Measurements from ENCODE around the gene ZDHHC18.
A peak's percentile ranks its signal among the peaks of the same experiment; 100 is the strongest.
"Not testable (repeated sequence)": the region's sequence is repeated elsewhere in the genome, so short reads cannot be mapped to it uniquely, and the experiment has no call there.

Gene ZDHHC18

DNA sequence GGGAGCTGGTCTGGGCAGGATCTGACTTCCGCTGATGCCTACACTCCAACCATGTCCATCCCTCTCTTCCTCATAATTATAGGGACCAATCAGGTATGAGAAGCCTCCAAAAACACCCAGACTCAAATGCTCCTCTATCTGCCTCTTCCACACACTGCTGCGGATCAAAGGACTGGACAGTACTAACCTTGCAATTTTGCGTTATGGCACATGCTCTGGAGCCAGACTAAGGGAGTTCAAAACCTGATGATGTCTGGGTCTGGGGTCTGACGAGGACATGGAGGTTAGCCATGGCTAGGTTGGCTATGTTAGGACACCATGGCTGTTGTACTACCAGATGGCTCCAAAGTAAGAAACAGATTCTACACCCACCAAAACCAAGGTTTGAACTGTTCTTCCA lies 53.3 kb downstream of the ZDHHC18 start:
- H3K27ac ChIP-seq (ENCODE audit: low read depth, low read length): no peak overlapping the region
- peaks cover 3% of the 10 kb centered on the region for H3K79me1 ChIP-seq (ENCODE audit: low read length)
- WGBS (ENCODE audit: extremely low coverage, insufficient coverage, insufficient read length): no CpG with 5 or more reads among the region's 4 CpGs
- no peak overlapping the region for H4K12ac ChIP-seq (ENCODE audit: low read depth, low read length)
- no peak overlapping the region for H2AK5ac ChIP-seq (ENCODE audit: low read length)
- H2BK120ac ChIP-seq (ENCODE audit: insufficient read depth, low read length, poor library complexity): no peak overlapping the region
- no peak overlapping the region for H3K4me3 ChIP-seq (ENCODE audit: low read depth, low read length)
- no peak overlapping the region for H3K23ac ChIP-seq (ENCODE audit: low read length)
- H4K91ac ChIP-seq (ENCODE audit: low read depth, low read length): no peak overlapping the region
- no peaks in the 10 kb centered on the region for H3K79me2 ChIP-seq (ENCODE audit: control insufficient read depth, insufficient read depth, low read length, poor library complexity)
- no peak overlapping the region for H3K18ac ChIP-seq (ENCODE audit: low read length)
- H3K4me2 ChIP-seq (ENCODE audit: low read length): no peak overlapping the region
- DNase-seq: no peak
- no peak overlapping the region for H4K8ac ChIP-seq (ENCODE audit: low read depth, low read length)
- H3K9ac ChIP-seq (ENCODE audit: low read length): no peak overlapping the region
- no peak overlapping the region for H3K14ac ChIP-seq (ENCODE audit: low read length)
- peaks cover 0 to 5% of the 10 kb centered on the region in 2 experiments for H3K4me1 ChIP-seq (ENCODE audit: control insufficient read depth in 1 of 2, insufficient read depth in 2 of 2, low read length in 2 of 2)
- no peaks in the 10 kb centered on the region for H3K27me3 ChIP-seq (ENCODE audit: insufficient read depth, low read length)
- H2AFZ ChIP-seq (ENCODE audit: insufficient read depth, low read length, poor library complexity): no peak overlapping the region
- no peak overlapping the region for H2BK12ac ChIP-seq (ENCODE audit: low read length)
- H2BK5ac ChIP-seq (ENCODE audit: low read depth, low read length, poor library complexity): no peak overlapping the region
- H3K4ac ChIP-seq (ENCODE audit: low read depth, low read length): no peak overlapping the region
- no peaks in the 10 kb centered on the region for H3K9me3 ChIP-seq (ENCODE audit: insufficient read depth, low read depth, low read length)
- H3K36me3 ChIP-seq (ENCODE audit: control insufficient read depth in 1 of 2, insufficient read depth in 2 of 2, low read length in 2 of 2): peaks cover 41 to 65% of the 10 kb centered on the region in 2 experiments

DNA sequence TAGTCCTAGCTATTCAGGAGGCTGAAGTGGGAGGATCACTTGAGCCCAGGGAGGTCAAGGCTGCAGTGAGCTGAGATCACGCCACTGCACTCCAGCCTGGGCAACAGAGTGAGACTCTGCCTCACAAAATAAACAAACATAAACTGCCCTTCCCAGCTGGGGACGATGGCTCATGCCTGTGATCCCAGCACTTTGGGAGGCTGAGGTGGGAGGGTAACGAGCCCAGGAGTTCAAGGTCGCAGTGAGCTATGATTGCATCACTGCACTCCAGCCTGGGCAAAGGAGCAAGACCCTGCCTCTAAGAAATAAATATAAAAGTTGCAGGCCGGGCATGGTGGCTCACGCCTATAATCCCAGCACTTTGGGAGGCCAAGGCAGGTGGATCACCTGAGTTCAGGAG lies 55.1 kb downstream of the ZDHHC18 start:
- H3K9ac ChIP-seq (ENCODE audit: low read length); H3K79me1 ChIP-seq (ENCODE audit: low read length); H4K8ac ChIP-seq (ENCODE audit: low read depth, low read length); H3K4me2 ChIP-seq (ENCODE audit: low read length); H3K14ac ChIP-seq (ENCODE audit: low read length); H2BK12ac ChIP-seq (ENCODE audit: low read length); H3K27ac ChIP-seq (ENCODE audit: low read depth, low read length); H2AK5ac ChIP-seq (ENCODE audit: low read length); DNase-seq; H2AFZ ChIP-seq (ENCODE audit: insufficient read depth, low read length, poor library complexity); H3K23ac ChIP-seq (ENCODE audit: low read length); H2BK5ac ChIP-seq (ENCODE audit: low read depth, low read length, poor library complexity); H3K4ac ChIP-seq (ENCODE audit: low read depth, low read length); H3K9me3 ChIP-seq (ENCODE audit: insufficient read depth, low read depth, low read length); H3K18ac ChIP-seq (ENCODE audit: low read length); H3K4me3 ChIP-seq (ENCODE audit: low read depth, low read length); H4K91ac ChIP-seq (ENCODE audit: low read depth, low read length); H3K27me3 ChIP-seq (ENCODE audit: insufficient read depth, low read length); H3K4me1 ChIP-seq (ENCODE audit: control insufficient read depth in 1 of 2, insufficient read depth in 2 of 2, low read length in 2 of 2); H2BK120ac ChIP-seq (ENCODE audit: insufficient read depth, low read length, poor library complexity); H3K79me2 ChIP-seq (ENCODE audit: control insufficient read depth, insufficient read depth, low read length, poor library complexity); H4K12ac ChIP-seq (ENCODE audit: low read depth, low read length): not testable (repeated sequence)
- peaks cover 52 to 77% of the 10 kb centered on the region in 2 experiments for H3K36me3 ChIP-seq (ENCODE audit: control insufficient read depth in 1 of 2, insufficient read depth in 2 of 2, low read length in 2 of 2)
- WGBS (ENCODE audit: extremely low coverage, insufficient coverage, insufficient read length): no CpG with 5 or more reads among the region's 6 CpGs

DNA sequence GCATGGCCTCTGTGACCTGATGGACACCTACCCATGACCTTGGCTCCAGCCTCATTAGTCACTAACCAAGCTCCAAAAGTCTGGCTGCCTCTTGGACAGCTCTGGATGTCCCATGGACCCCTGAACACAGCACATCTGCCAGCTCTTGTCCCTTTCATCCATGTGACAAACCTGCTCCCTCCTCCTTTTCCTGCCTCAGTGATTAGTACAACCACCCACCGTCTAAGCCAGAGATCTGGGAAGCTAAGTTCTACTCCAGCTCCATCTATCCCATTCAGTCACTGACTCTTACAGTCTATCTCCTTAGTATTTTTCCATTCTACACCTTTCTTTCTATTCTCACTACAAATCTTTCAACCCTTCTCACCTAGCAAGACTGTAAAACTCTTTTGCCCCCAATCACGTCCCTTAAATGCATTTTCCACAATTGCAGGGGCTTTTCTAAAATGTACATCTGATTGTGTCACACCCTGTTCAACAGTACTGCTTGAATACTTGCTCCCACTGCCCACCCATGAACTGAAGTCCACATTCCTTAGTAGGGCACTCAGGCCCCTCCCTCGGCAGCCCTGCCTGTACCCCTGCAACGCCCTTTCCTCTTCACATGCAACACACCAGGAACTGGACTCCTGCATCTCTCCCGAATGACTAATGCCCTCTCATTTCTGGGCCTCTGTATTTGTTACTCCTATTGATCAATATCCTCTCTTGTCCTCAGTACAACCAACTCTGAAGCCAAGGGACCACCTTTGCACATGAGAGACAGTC lies 56.4 kb downstream of the ZDHHC18 start:
- no peak overlapping the region for H3K23ac ChIP-seq (ENCODE audit: low read length)
- H2AFZ ChIP-seq (ENCODE audit: insufficient read depth, low read length, poor library complexity): no peak overlapping the region
- H3K36me3 ChIP-seq (ENCODE audit: control insufficient read depth in 1 of 2, insufficient read depth in 2 of 2, low read length in 2 of 2): peaks cover 47 to 70% of the 10 kb centered on the region in 2 experiments
- no peak overlapping the region for H2BK12ac ChIP-seq (ENCODE audit: low read length)
- H3K4me3 ChIP-seq (ENCODE audit: low read depth, low read length): no peak overlapping the region
- no peak overlapping the region for H4K12ac ChIP-seq (ENCODE audit: low read depth, low read length)
- peaks cover 2% of the 10 kb centered on the region for H3K9me3 ChIP-seq (ENCODE audit: insufficient read depth, low read depth, low read length)
- no peak overlapping the region for H2BK120ac ChIP-seq (ENCODE audit: insufficient read depth, low read length, poor library complexity)
- no peak overlapping the region for H2BK5ac ChIP-seq (ENCODE audit: low read depth, low read length, poor library complexity)
- no peak overlapping the region for H4K91ac ChIP-seq (ENCODE audit: low read depth, low read length)
- H4K8ac ChIP-seq (ENCODE audit: low read depth, low read length): no peak overlapping the region
- H3K79me1 ChIP-seq (ENCODE audit: low read length): no peaks in the 10 kb centered on the region
- H3K18ac ChIP-seq (ENCODE audit: low read length): no peak overlapping the region
- no peak overlapping the region for H3K4me2 ChIP-seq (ENCODE audit: low read length)
- no peaks in the 10 kb centered on the region for H3K79me2 ChIP-seq (ENCODE audit: control insufficient read depth, insufficient read depth, low read length, poor library complexity)
- no peak for DNase-seq
- no peak overlapping the region for H2AK5ac ChIP-seq (ENCODE audit: low read length)
- no peak overlapping the region for H3K14ac ChIP-seq (ENCODE audit: low read length)
- no peak overlapping the region for H3K27ac ChIP-seq (ENCODE audit: low read depth, low read length)
- 100% methylated on average over 1 of the region's 5 CpGs for WGBS (ENCODE audit: extremely low coverage, insufficient coverage, insufficient read length)
- H3K4ac ChIP-seq (ENCODE audit: low read depth, low read length): no peak overlapping the region
- no peaks in the 10 kb centered on the region for H3K4me1 ChIP-seq (ENCODE audit: control insufficient read depth in 1 of 2, insufficient read depth in 2 of 2, low read length in 2 of 2)
- H3K27me3 ChIP-seq (ENCODE audit: insufficient read depth, low read length): no peaks in the 10 kb centered on the region
- no peak overlapping the region for H3K9ac ChIP-seq (ENCODE audit: low read length)

DNA sequence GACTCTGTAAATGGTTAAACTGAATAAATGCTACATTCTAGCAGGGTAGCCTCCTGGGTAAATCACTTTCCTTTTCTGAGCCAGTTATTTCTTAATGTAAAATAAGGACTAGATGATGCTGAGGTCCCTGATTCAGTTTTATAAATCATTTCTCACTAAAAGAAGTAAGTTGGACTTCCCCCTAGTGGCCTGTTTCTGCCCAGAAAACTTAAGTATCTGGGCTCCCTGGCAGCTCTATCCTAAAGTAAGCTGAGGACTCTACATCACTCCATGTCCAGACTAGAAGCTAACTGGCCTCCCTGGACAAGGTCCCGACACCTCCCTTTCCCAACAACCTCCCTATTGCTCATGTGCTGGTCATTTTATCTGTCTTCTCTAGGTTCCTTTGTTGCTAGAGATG lies 60.6 kb downstream of the ZDHHC18 start:
- no peak overlapping the region for H4K91ac ChIP-seq (ENCODE audit: low read depth, low read length)
- H3K36me3 ChIP-seq (ENCODE audit: control insufficient read depth in 1 of 2, insufficient read depth in 2 of 2, low read length in 2 of 2): peaks cover 46 to 57% of the 10 kb centered on the region in 2 experiments
- no peak overlapping the region for H2AK5ac ChIP-seq (ENCODE audit: low read length)
- no peak overlapping the region for H2AFZ ChIP-seq (ENCODE audit: insufficient read depth, low read length, poor library complexity)
- H3K4me3 ChIP-seq (ENCODE audit: low read depth, low read length): no peak overlapping the region
- H3K27ac ChIP-seq (ENCODE audit: low read depth, low read length): no peak overlapping the region
- H4K8ac ChIP-seq (ENCODE audit: low read depth, low read length): no peak overlapping the region
- no peak overlapping the region for H3K4me2 ChIP-seq (ENCODE audit: low read length)
- H3K9me3 ChIP-seq (ENCODE audit: insufficient read depth, low read depth, low read length): peaks cover 2% of the 10 kb centered on the region
- H3K79me2 ChIP-seq (ENCODE audit: control insufficient read depth, insufficient read depth, low read length, poor library complexity): peaks cover 10% of the 10 kb centered on the region
- no peak overlapping the region for H4K12ac ChIP-seq (ENCODE audit: low read depth, low read length)
- H3K4me1 ChIP-seq (ENCODE audit: control insufficient read depth in 1 of 2, insufficient read depth in 2 of 2, low read length in 2 of 2): peaks cover 7 to 9% of the 10 kb centered on the region in 2 experiments
- no peak overlapping the region for H3K18ac ChIP-seq (ENCODE audit: low read length)
- peak in 1 of 2 donors; percentile 60 for DNase-seq
- no peak overlapping the region for H2BK5ac ChIP-seq (ENCODE audit: low read depth, low read length, poor library complexity)
- no peak overlapping the region for H2BK12ac ChIP-seq (ENCODE audit: low read length)
- H3K79me1 ChIP-seq (ENCODE audit: low read length): peaks cover 9% of the 10 kb centered on the region
- no peak overlapping the region for H3K9ac ChIP-seq (ENCODE audit: low read length)
- no peak overlapping the region for H3K14ac ChIP-seq (ENCODE audit: low read length)
- no peak overlapping the region for H2BK120ac ChIP-seq (ENCODE audit: insufficient read depth, low read length, poor library complexity)
- H3K27me3 ChIP-seq (ENCODE audit: insufficient read depth, low read length): no peaks in the 10 kb centered on the region
- no peak overlapping the region for H3K4ac ChIP-seq (ENCODE audit: low read depth, low read length)
- H3K23ac ChIP-seq (ENCODE audit: low read length): no peak overlapping the region
- no CpG with 5 or more reads among the region's 1 CpG for WGBS (ENCODE audit: extremely low coverage, insufficient coverage, insufficient read length)
